ENCODE data around the gene LPAR1.

DNA sequence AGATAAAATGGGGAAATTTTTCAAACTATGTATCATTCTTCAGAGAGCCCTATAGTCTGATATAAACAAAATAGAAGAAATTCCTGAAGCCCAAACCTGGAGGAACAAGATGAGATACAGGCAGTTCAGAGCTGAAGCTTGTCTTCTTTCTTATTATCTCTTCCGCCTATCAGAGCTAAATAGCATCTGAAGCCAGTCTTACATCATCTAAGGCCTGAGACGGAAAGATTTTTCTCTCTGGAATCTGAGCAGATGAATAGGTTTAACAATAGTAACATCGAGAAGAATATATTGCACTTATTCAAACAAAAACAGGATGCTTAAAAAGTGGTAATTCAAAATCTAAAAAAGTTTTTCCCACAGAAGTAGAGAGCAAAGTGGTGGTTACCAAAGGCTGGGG is 59.8 kb downstream of the LPAR1 start:
- TF ChIP-seq EZH2 (IDR thresholded peaks at IDR 0.05) (no peak), CTCF (IDR thresholded peaks at IDR 0.05) (no peak), EZH2phosphoT487 (IDR thresholded peaks at IDR 0.05) (no peak)
